Neural cell (in vitro differentiated cells): ENCODE measurements around the gene PUM2. TPM values are rescaled to one million over a fixed set of nuclear protein-coding genes. Genes with fewer than 3 reads are reported as not detected.

Experiments
- H2AFZ ChIP-seq: fragments of 200-600, 300-800 bp; sonication (generic), shearing (Covaris generic); 2 replicates; pipeline ENCODE4 v1.6.0; 2014; ENCODE audit warnings: low read depth, mild to moderate bottlenecking, antibody characterized with exemption, low read length, moderate library complexity
- H3F3A ChIP-seq: fragments of 200-600 bp; shearing (Covaris generic); 2 replicates; pipeline ENCODE4 v1.6.1; 2016; ENCODE audit warnings: mild to moderate bottlenecking, moderate library complexity, mixed read lengths, antibody characterized with exemption, low read length; ENCODE audit not compliant: insufficient read depth, poor library complexity, severe bottlenecking
- H3K27ac ChIP-seq: fragments of 200-600, 300-800 bp; sonication (generic), shearing (Covaris generic); 2 replicates; pipeline ENCODE4 v1.5.1; 2014; ENCODE audit warnings: mild to moderate bottlenecking, low read length, moderate library complexity
- H3K27me3 ChIP-seq: fragments of 300-800, 200-600 bp; sonication (generic), shearing (Covaris generic); 2 replicates; pipeline ENCODE4 v1.6.0; 2014; ENCODE audit warnings: mild to moderate bottlenecking, low read depth, low read length, moderate library complexity; ENCODE audit not compliant: insufficient read depth
- H3K36me3 ChIP-seq: fragments of 300-800, 200-600 bp; sonication (generic), shearing (Covaris generic); 2 replicates; pipeline ENCODE4 v1.5.1; 2014; ENCODE audit warnings: mild to moderate bottlenecking, antibody characterized with exemption, low read length, moderate library complexity; ENCODE audit not compliant: insufficient read depth
- H3K4me2 ChIP-seq: fragments of 300-800, 200-600 bp; sonication (generic), shearing (Covaris generic); 2 replicates; pipeline ENCODE4 v1.6.0; 2014; ENCODE audit warnings: mild to moderate bottlenecking, low read length
- H3K4me3 ChIP-seq: fragments of 300-800, 200-600 bp; sonication (generic), shearing (Covaris generic); 2 replicates; pipeline ENCODE4 v1.5.1; 2014; ENCODE audit warnings: mild to moderate bottlenecking, low read length, moderate library complexity
- H3K79me2 ChIP-seq: fragments of 200-600 bp; shearing (Covaris generic); replicated peaks from 2 replicates; pipeline ENCODE4 v1.6.0; 2014; ENCODE audit warnings: mild to moderate bottlenecking, low read length, moderate library complexity; ENCODE audit not compliant: insufficient read depth
- H3K9ac ChIP-seq: fragments of 300-800, 200-600 bp; sonication (generic), shearing (Covaris generic); 2 replicates; pipeline ENCODE4 v1.6.1; 2016; ENCODE audit warnings: mild to moderate bottlenecking, low read length, mixed read lengths
- H3K9me2 ChIP-seq: fragments of 200-600 bp; shearing (Covaris generic); 2 replicates; pipeline ENCODE4 v1.6.1; 2016; ENCODE audit warnings: mild to moderate bottlenecking, low read length, mixed read lengths; ENCODE audit not compliant: insufficient read depth
- H3K9me3 ChIP-seq: fragments of 200-600, 300-800 bp; sonication (generic), shearing (Covaris generic); 2 replicates; pipeline ENCODE4 v1.6.1; 2016; ENCODE audit warnings: mild to moderate bottlenecking, mixed run types, low read length, moderate library complexity, mixed read lengths
- H4K20me1 ChIP-seq: fragments of 200-600 bp; shearing (Covaris generic); 2 replicates; pipeline ENCODE4 v1.6.1; 2016; ENCODE audit warnings: mild to moderate bottlenecking, mixed run types; ENCODE audit not compliant: insufficient read depth
- CTCF ChIP-seq: fragments of 450-650 bp; IDR thresholded peaks from 2 replicates; pipeline ENCODE4 v1.5.1; 2014; ENCODE audit warnings: antibody characterized with exemption, mild to moderate bottlenecking, moderate library complexity; ENCODE audit not compliant: poor library complexity, severe bottlenecking
- EP300 ChIP-seq: fragments of 450-650 bp; conservative IDR thresholded peaks from 2 replicates; pipeline ENCODE4 v1.6.1; 2014; ENCODE audit warnings: antibody characterized with exemption, mild to moderate bottlenecking, moderate library complexity; ENCODE audit not compliant: poor library complexity, severe bottlenecking
- EZH2 ChIP-seq: fragments of 200-600, 300-800 bp; shearing (Covaris generic), sonication (generic); IDR thresholded peaks from 2 replicates; pipeline ENCODE4 v1.6.1; 2014; ENCODE audit warnings: antibody characterized with exemption, low read length, borderline replicate concordance, mild to moderate bottlenecking; ENCODE audit not compliant: insufficient read depth, poor library complexity, severe bottlenecking
- MXI1 ChIP-seq: fragments of 450-650 bp; conservative IDR thresholded peaks from 2 replicates; pipeline ENCODE4 v1.6.1; 2014; ENCODE audit warnings: antibody characterized with exemption, mild to moderate bottlenecking; ENCODE audit not compliant: poor library complexity, severe bottlenecking
- POLR2AphosphoS5 ChIP-seq: IDR thresholded peaks from 2 replicates; pipeline ENCODE4 v1.6.1; 2012
- RAD21 ChIP-seq: fragments of 450-650 bp; conservative IDR thresholded peaks from 2 replicates; pipeline ENCODE4 v1.6.1; 2014; ENCODE audit warnings: antibody characterized with exemption, mild to moderate bottlenecking, moderate library complexity
- SMC3 ChIP-seq: fragments of 450-650 bp; conservative IDR thresholded peaks from 2 replicates; pipeline ENCODE4 v1.6.1; 2014; ENCODE audit warnings: antibody characterized with exemption, mild to moderate bottlenecking, moderate library complexity; ENCODE audit not compliant: poor library complexity
- TAF1 ChIP-seq: IDR thresholded peaks from 2 replicates; pipeline ENCODE4 v1.6.1; 2012; ENCODE audit warnings: low read depth
- polyA plus RNA-seq: library from polyadenylated mRNA; depleted of rRNA; stranded (reverse); fragments of >200 nt; gene quantifications from 2 replicates; pipeline ENCODE4 v1.2.3, GENCODE V29; 2014
- TF ChIP-seq, protein P1 (sequence below): IDR thresholded peaks from 2 replicates; pipeline ENCODE4 v1.6.1; 2012; ENCODE audit warnings: borderline replicate concordance

PUM2 gene
- polyA plus RNA-seq, 1 donor from 2014 or later = 37.0 TPM

- H3K9me2 ChIP-seq = no peaks in the 10 kb centered on the region
- H3K79me2 ChIP-seq = no peaks in the 10 kb centered on the region
- H3K4me2 ChIP-seq = no peak overlapping the region
- H3K36me3 ChIP-seq = no peaks in the 10 kb centered on the region
- peaks cover 2% of the 10 kb centered on the region for H3K9me3 ChIP-seq
- no peak overlapping the region for H3K27ac ChIP-seq
- H3F3A ChIP-seq = no peaks in the 10 kb centered on the region
- peak overlapping the region; percentile 31 for H2AFZ ChIP-seq
- peak overlapping the region; percentile 69 for H3K9ac ChIP-seq
- no peaks in the 10 kb centered on the region for H4K20me1 ChIP-seq
- TF ChIP-seq RAD21 = no peak
- TF ChIP-seq TAF1 = no peak
- TF ChIP-seq EP300 = no peak
- TF ChIP-seq MXI1 = no peak
- peaks cover 3% of the 10 kb centered on the region for H3K27me3 ChIP-seq
- peak overlapping the region; percentile 80 for H3K4me3 ChIP-seq
Measured at GRCh38 chr2:20222769-20223406, 127.8 kb downstream of the PUM2 start.

DNA sequence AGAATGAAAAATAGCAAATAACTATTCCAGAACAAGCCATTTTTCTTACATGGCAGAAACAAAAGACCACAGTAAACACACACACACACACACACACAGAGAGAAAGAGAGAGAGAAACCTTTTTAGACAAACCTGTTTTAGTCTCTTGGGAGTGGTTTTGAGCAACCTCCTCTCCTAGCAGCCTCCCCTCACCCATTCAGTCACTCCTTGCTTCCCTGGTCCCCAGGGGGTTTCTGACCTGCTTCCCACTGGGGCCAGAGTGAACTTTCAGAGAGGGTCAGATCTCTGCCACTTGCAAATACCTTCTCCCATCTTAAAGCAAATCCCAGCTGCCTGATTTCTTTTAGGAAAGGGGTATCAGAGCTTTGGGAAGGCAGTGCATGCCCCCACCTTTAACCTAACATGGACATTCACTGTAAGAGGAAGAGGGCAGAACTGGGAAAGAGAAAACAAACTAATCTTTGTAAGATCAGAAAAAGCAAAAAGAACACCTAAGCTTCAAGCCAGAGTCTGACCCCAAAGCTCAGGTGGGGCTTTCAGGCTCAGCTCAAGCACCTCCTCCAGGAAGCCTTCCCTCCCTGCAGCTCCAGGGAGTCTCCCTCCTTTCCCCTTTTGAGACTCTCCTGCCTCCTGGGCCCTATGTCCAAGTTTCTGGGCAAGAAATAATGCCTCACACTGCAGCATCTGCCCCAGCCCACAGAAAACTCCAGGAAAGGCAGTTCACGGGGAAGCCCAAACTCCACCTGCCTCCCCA lies 128.5 kb downstream of the PUM2 start:
- H4K20me1 ChIP-seq = no peaks in the 10 kb centered on the region
- H3K36me3 ChIP-seq = no peaks in the 10 kb centered on the region
- no peak overlapping the region for H3K9ac ChIP-seq

More for the DNA sequence above, 128.5 kb downstream of the PUM2 start:
- H3K4me3 ChIP-seq = peak overlapping the region; percentile 80
- no peak overlapping the region for H3K4me2 ChIP-seq
- H3F3A ChIP-seq = no peaks in the 10 kb centered on the region
- TF ChIP-seq EP300 = no peak
- no peak for TF ChIP-seq CTCF
- TF ChIP-seq RAD21 = no peak
- TF ChIP-seq, protein P1, sequence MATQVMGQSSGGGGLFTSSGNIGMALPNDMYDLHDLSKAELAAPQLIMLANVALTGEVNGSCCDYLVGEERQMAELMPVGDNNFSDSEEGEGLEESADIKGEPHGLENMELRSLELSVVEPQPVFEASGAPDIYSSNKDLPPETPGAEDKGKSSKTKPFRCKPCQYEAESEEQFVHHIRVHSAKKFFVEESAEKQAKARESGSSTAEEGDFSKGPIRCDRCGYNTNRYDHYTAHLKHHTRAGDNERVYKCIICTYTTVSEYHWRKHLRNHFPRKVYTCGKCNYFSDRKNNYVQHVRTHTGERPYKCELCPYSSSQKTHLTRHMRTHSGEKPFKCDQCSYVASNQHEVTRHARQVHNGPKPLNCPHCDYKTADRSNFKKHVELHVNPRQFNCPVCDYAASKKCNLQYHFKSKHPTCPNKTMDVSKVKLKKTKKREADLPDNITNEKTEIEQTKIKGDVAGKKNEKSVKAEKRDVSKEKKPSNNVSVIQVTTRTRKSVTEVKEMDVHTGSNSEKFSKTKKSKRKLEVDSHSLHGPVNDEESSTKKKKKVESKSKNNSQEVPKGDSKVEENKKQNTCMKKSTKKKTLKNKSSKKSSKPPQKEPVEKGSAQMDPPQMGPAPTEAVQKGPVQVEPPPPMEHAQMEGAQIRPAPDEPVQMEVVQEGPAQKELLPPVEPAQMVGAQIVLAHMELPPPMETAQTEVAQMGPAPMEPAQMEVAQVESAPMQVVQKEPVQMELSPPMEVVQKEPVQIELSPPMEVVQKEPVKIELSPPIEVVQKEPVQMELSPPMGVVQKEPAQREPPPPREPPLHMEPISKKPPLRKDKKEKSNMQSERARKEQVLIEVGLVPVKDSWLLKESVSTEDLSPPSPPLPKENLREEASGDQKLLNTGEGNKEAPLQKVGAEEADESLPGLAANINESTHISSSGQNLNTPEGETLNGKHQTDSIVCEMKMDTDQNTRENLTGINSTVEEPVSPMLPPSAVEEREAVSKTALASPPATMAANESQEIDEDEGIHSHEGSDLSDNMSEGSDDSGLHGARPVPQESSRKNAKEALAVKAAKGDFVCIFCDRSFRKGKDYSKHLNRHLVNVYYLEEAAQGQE = no peak
- no peak for TF ChIP-seq EZH2
- TF ChIP-seq POLR2AphosphoS5 = no peak
- no peak for TF ChIP-seq MXI1
- no peak for TF ChIP-seq TAF1
- no peak for TF ChIP-seq SMC3
- no peaks in the 10 kb centered on the region for H3K9me2 ChIP-seq
- no peaks in the 10 kb centered on the region for H3K79me2 ChIP-seq
- H3K9me3 ChIP-seq = no peaks in the 10 kb centered on the region
- peaks cover 3% of the 10 kb centered on the region for H3K27me3 ChIP-seq
- no peak overlapping the region for H3K27ac ChIP-seq
- no peak overlapping the region for H2AFZ ChIP-seq
